Measurements from ENCODE around the gene APPL2.

DNA sequence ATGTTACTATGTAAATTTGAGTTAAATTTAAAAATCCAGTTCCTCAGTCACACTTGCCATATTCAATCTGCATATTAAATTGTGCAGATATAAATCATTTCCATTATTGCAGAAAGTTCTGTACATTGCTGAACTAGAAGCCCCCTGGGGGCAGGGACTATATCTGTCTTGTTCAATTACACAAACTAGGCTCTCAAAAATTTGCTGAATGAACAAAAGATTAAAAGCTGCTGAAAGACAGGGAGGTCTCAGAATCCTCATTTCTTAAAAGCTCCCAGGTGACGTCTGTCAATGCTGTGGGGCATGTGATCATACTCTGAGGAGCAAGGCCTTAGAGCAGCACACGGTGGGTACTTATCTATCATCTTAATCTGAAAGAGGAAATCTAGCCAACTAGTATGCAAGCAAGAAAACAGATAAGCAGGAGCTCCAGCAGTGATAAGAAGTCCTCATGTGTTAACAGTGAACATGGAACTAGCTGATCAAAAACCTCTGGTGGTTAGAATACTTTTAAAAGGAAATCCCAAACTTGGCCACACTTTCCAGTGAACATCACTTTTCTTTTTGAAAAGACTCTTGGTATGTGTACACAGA, 60.5 kb downstream of the APPL2 start:
- TF ChIP-seq, protein P1, sequence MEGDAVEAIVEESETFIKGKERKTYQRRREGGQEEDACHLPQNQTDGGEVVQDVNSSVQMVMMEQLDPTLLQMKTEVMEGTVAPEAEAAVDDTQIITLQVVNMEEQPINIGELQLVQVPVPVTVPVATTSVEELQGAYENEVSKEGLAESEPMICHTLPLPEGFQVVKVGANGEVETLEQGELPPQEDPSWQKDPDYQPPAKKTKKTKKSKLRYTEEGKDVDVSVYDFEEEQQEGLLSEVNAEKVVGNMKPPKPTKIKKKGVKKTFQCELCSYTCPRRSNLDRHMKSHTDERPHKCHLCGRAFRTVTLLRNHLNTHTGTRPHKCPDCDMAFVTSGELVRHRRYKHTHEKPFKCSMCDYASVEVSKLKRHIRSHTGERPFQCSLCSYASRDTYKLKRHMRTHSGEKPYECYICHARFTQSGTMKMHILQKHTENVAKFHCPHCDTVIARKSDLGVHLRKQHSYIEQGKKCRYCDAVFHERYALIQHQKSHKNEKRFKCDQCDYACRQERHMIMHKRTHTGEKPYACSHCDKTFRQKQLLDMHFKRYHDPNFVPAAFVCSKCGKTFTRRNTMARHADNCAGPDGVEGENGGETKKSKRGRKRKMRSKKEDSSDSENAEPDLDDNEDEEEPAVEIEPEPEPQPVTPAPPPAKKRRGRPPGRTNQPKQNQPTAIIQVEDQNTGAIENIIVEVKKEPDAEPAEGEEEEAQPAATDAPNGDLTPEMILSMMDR (IDR thresholded peaks at IDR 0.05), result no peak
- TF ChIP-seq EZH2 (IDR thresholded peaks at IDR 0.05; ENCODE audit: borderline replicate concordance, insufficient read depth, low read depth, low read length, poor library complexity, severe bottlenecking), result no peak

All from B cell (primary cell).